PC-3 (cell line): Measurements from ENCODE around the gene CNGA1. TPM values are rescaled to one million over a fixed set of nuclear protein-coding genes. Genes with fewer than 3 reads are reported as not detected.

ENCODE experiments used
- ATAC-seq: fragments of 200-7000 bp; cut with Tn5 transposase; 2 replicates; pipeline ENCODE4 v1.9.1; 2020; ENCODE audit warnings: mild to moderate bottlenecking, moderate library complexity
- BruUV-seq: library from RNA; stranded (reverse); fragments of 400-500 nt; replicated peaks from 2 replicates; lab custom pipeline; 2021; lab: Mats Ljungman, UMichigan
- CTCF ChIA-PET: fragments of 300-600 bp; sonication (Branson Sonifier 250); formaldehyde crosslinking; loops from one replicate; lab custom pipeline; 2022; ENCODE audit warnings: antibody characterized with exemption; lab: Charles Lee
- POLR2A ChIA-PET: fragments of 300-600 bp; sonication (Branson Sonifier 250); formaldehyde crosslinking; loops from one replicate; lab custom pipeline; 2022; ENCODE audit warnings: antibody characterized with exemption; ENCODE audit not compliant: unreplicated experiment; lab: Charles Lee
- DNase-seq: peaks from one replicate; pipeline ENCODE4 v3.0.0-alpha.2; 2015
- H2AFZ ChIP-seq: fragments of 300-600 bp; sonication (generic); 2 replicates; pipeline ENCODE4 v1.6.0; 2016; ENCODE audit warnings: antibody characterized with exemption, low read length
- H3F3A ChIP-seq: fragments of 300-600 bp; sonication (generic); one replicate; pipeline ENCODE4 v1.6.0; 2017; ENCODE audit warnings: antibody characterized with exemption, low read length, control low read depth, mild to moderate bottlenecking; ENCODE audit not compliant: unreplicated experiment
- H3K27ac ChIP-seq: fragments of 300-600 bp; sonication (generic); 2 replicates; pipeline ENCODE4 v1.5.1; 2016; ENCODE audit warnings: mild to moderate bottlenecking, low read length
- H3K27me3 ChIP-seq: fragments of 300-600 bp; sonication (generic); 2 replicates; pipeline ENCODE4 v1.6.1; 2016; ENCODE audit warnings: low read length, mixed read lengths
- H3K36me3 ChIP-seq: fragments of 300-600 bp; sonication (generic); 2 replicates; pipeline ENCODE4 v1.6.1; 2016; ENCODE audit warnings: low read depth, mixed run types, low read length, mixed read lengths
- H3K4me1 ChIP-seq: fragments of 300-600 bp; sonication (generic); 2 replicates; pipeline ENCODE4 v1.5.1; 2016; ENCODE audit warnings: low read length; ENCODE audit not compliant: insufficient read depth
- H3K4me2 ChIP-seq: fragments of 300-600 bp; sonication (generic); 2 replicates; pipeline ENCODE4 v1.6.0; 2016; ENCODE audit warnings: low read length
- H3K4me3 ChIP-seq: fragments of 300-600 bp; sonication (generic); 2 replicates; pipeline ENCODE4 v1.5.1; 2016; ENCODE audit warnings: mild to moderate bottlenecking, low read length, mixed read lengths
- H3K79me2 ChIP-seq: fragments of 300-600 bp; sonication (generic); 2 replicates; pipeline ENCODE4 v1.6.1; 2017; ENCODE audit warnings: low read length, mixed read lengths
- H3K9ac ChIP-seq: fragments of 300-600 bp; sonication (generic); 2 replicates; pipeline ENCODE4 v1.6.0; 2016; ENCODE audit warnings: mild to moderate bottlenecking, low read length
- H3K9me2 ChIP-seq: fragments of 300-600 bp; sonication (generic); replicated peaks from 2 replicates; pipeline ENCODE4 v1.6.1; 2016; ENCODE audit warnings: mixed run types, low read length, mixed read lengths
- H3K9me3 ChIP-seq: fragments of 300-600 bp; sonication (generic); 2 replicates; pipeline ENCODE4 v1.6.1; 2016; ENCODE audit warnings: low read length, mixed read lengths
- H4K20me1 ChIP-seq: fragments of 300-600 bp; sonication (generic); 2 replicates; pipeline ENCODE4 v1.6.1; 2016; ENCODE audit warnings: low read length, mixed read lengths
- CTCF ChIP-seq: fragments of 300-600 bp; sonication (generic); conservative IDR thresholded peaks from 2 replicates; pipeline ENCODE4 v1.5.1; 2017; ENCODE audit warnings: antibody characterized with exemption, low read depth, mild to moderate bottlenecking, low read length
- EZH2 ChIP-seq: fragments of 300-600 bp; sonication (generic); IDR thresholded peaks from one replicate; pipeline ENCODE4 v1.6.1; 2017; ENCODE audit warnings: antibody characterized with exemption, mild to moderate bottlenecking, low read length; ENCODE audit not compliant: unreplicated experiment
- EZH2phosphoT487 ChIP-seq: fragments of 300-600 bp; sonication (generic); IDR thresholded peaks from 2 replicates; pipeline ENCODE4 v1.6.1; 2018; ENCODE audit warnings: mild to moderate bottlenecking, antibody characterized with exemption, low read length, borderline replicate concordance
- intact Hi-C: fragments of 100-400 bp; cut with micrococcal nuclease; formaldehyde crosslinking; loops from 2 replicates; pipeline ENCODE4 v1.9.0; 2023
- total RNA-seq: library from RNA; depleted of rRNA; stranded (reverse); fragments of >200 nt; gene quantifications from 2 replicates; pipeline ENCODE4 v1.2.3, GENCODE V29; 2014

Gene CNGA1
- total RNA-seq, 1 experiment from 2014 or later, result 1.1 TPM

- POLR2A ChIA-PET, result no interaction called here
- CTCF ChIA-PET, result interaction anchor here (0.6 kb wide), 1 partner anchor 80 kb away, joined by 4 read pairs; no protein-coding TSS in a partner anchor
- Histone ChIP-seq H3K36me3 (peaks cover 13% of the 10 kb centered on the region; the same call in 1 of the 2 replicates), H3F3A (no peaks in the 10 kb centered on the region), H2AFZ (peak overlapping the region; percentile 85), H3K4me3 (peak overlapping the region; percentile 86), H3K9ac (peak overlapping the region; percentile 93), H4K20me1 (peaks cover 9% of the 10 kb centered on the region; the same call in 1 of the 2 replicates), H3K9me2 (no peaks in the 10 kb centered on the region), H3K9me3 (no peaks in the 10 kb centered on the region), H3K27me3 (no peaks in the 10 kb centered on the region), H3K4me2 (peak overlapping the region; percentile 97), H3K79me2 (peaks cover 51% of the 10 kb centered on the region), H3K27ac (peak overlapping the region; percentile 64), H3K4me1 (peaks cover 25% of the 10 kb centered on the region)
- TF ChIP-seq EZH2, result no peak
- TF ChIP-seq CTCF, result no peak
- TSS peak; percentile 53 for BruUV-seq
- ATAC-seq (0 out of 2 replicates have a peak, but pooled peaks have one; percentile 14), DNase-seq (peak; percentile 59)
- intact Hi-C loops, result no loop called here
Measured at GRCh38 chr4:47913330-47913729, 103.2 kb downstream of the CNGA1 start.

- H3K27me3 ChIP-seq, result no peaks in the 10 kb centered on the region
- H3K79me2 ChIP-seq, result peaks cover 58% of the 10 kb centered on the region
- no peak overlapping the region for H3K4me2 ChIP-seq
- no peaks in the 10 kb centered on the region for H3K9me2 ChIP-seq
- CTCF ChIA-PET, result no interaction called here
- intact Hi-C loops, result no loop called here
- TF ChIP-seq EZH2phosphoT487, result no peak
- no peak for TF ChIP-seq CTCF
- no peak for TF ChIP-seq EZH2
- ATAC-seq, result no peak
- no peak for DNase-seq
- H3K36me3 ChIP-seq, result peaks cover 40% of the 10 kb centered on the region
- no TSS peak for BruUV-seq
- H2AFZ ChIP-seq, result no peak overlapping the region
- POLR2A ChIA-PET, result no interaction called here
- H4K20me1 ChIP-seq, result peaks cover 10% of the 10 kb centered on the region; the same call in 1 of the 2 replicates
- H3F3A ChIP-seq, result no peaks in the 10 kb centered on the region
- H3K27ac ChIP-seq, result no peak overlapping the region
- H3K9ac ChIP-seq, result no peak overlapping the region
- H3K4me1 ChIP-seq, result peaks cover 15% of the 10 kb centered on the region
- no peaks in the 10 kb centered on the region for H3K9me3 ChIP-seq
- H3K4me3 ChIP-seq, result no peak overlapping the region
Measured at GRCh38 chr4:47907089-47907646, 109.3 kb downstream of the CNGA1 start.

GRCh38 chr4:47899639-47900038, 116.8 kb downstream of the CNGA1 start:
- Histone ChIP-seq H3K9me3 (no peaks in the 10 kb centered on the region), H3K27me3 (no peaks in the 10 kb centered on the region), H3F3A (no peaks in the 10 kb centered on the region), H3K79me2 (no peaks in the 10 kb centered on the region), H3K4me2 (no peak overlapping the region), H4K20me1 (no peaks in the 10 kb centered on the region), H3K4me3 (no peak overlapping the region), H3K9ac (no peak overlapping the region), H3K27ac (no peak overlapping the region), H3K36me3 (peaks cover 50% of the 10 kb centered on the region), H3K4me1 (no peaks in the 10 kb centered on the region), H2AFZ (no peak overlapping the region), H3K9me2 (no peaks in the 10 kb centered on the region)
- BruUV-seq, result no TSS peak
- intact Hi-C loops, result no loop called here
- ATAC-seq (no peak), DNase-seq (no peak)
- ChIA-PET CTCF (no interaction called here), POLR2A (no interaction called here)
- TF ChIP-seq CTCF, result no peak
- TF ChIP-seq EZH2phosphoT487, result no peak
- no peak for TF ChIP-seq EZH2
